Suprapubic skin (tissue), 3 donors: ENCODE data around the gene B3GLCT.

ENCODE experiments used
- CTCF ChIP-seq, 2 donors: fragments of 200-600 bp in 1 of 2; fragments of 450-650 bp in 1 of 2; sonication (generic) in 1 of 2; IDR thresholded peaks; one replicate each; pipeline ENCODE4 v1.5.1; 2016 to 2019; ENCODE audit warnings: antibody characterized with exemption in 2 of 2, mild to moderate bottlenecking in 1 of 2, moderate library complexity in 1 of 2
- POLR2A ChIP-seq, 2 donors: fragments of 450-650 bp; IDR thresholded peaks; one replicate each; pipeline ENCODE4 v1.6.1; 2017; ENCODE audit warnings: antibody characterized with exemption in 2 of 2, mild to moderate bottlenecking in 2 of 2, moderate library complexity in 2 of 2

DNA sequence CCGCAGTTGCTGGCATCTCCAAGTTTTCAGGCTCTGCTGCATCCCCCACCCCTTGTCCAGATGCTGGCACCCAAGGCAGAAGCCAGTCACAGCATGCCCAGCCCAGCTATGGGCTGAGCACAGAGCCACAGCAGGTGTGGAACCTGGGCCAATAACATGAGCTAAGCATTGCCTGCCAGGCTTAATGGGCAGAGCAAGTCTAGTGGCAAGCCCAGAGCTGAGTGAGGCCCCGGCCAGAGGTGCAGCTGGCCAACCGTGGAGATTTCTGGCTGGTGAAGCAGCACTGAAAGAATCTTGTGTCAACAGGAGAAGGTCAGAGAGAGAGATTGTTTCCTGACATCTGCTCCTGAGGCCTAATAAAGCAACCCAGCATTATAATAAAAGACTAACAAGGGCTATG is 111.0 kb downstream of the B3GLCT start:
- TF ChIP-seq CTCF (IDR thresholded peaks at IDR 0.05) (no peak), POLR2A (IDR thresholded peaks at IDR 0.05) (no peak)
